ENCODE data around the gene IRF1. TPM values are rescaled to one million over a fixed set of nuclear protein-coding genes. Genes with fewer than 3 reads are reported as not detected.

IRF1 gene
- total RNA-seq, 2 donors from 2014 or later = 12.2 to 15.5 TPM

DNA sequence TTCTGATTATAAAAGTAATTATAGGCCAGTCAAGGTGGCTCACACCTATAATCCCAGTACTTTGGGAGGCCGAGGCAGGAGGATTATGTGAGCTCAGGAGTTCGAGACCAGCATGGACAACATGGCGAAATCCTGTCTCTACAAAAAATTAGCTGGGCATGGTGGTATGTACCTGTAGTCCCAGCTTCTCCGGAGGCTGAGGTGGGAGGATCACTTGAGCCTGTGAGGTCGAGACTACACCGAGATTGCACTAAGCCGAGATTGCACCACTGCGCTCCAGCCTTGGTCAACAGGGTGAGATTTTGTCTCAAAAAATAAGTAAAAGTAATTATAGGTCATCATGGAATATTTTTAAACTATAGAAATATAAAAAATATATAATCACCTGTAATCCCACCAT, 18.1 kb downstream of the IRF1 start:
- no peak overlapping the region for H3K27ac ChIP-seq
- H3K4me3 ChIP-seq = no peak overlapping the region
- WGBS, 2 donors = 96 to 97% methylated on average over 8 of the region's 8 CpGs
- ATAC-seq (no peak), DNase-seq (no peak)
- intact Hi-C loops (cut with DNase I) = no loop called here
- no peaks in the 10 kb centered on the region for H3K27me3 ChIP-seq
- peaks cover 38% of the 10 kb centered on the region for H3K4me1 ChIP-seq
- TF ChIP-seq CTCF (IDR thresholded peaks at IDR 0.05) (no peak), POLR2A (IDR thresholded peaks at IDR 0.05) (no peak)
- no peaks in the 10 kb centered on the region for H3K9me3 ChIP-seq
- H3K36me3 ChIP-seq (replicated peaks in 1 of 2; ENCODE audit: insufficient read depth in 1 of 2, low read depth in 2 of 2) = no peaks in the 10 kb centered on the region

- intact Hi-C loops (cut with DNase I) = no loop called here
- 88 to 95% methylated on average over 7 of the region's 7 CpGs for WGBS, 2 donors
- DNase-seq = peak in 1 of 4 donors; percentile 6
- H3K4me1 ChIP-seq = peaks cover 42% of the 10 kb centered on the region
- no peaks in the 10 kb centered on the region for H3K36me3 ChIP-seq (replicated peaks in 1 of 2; ENCODE audit: insufficient read depth in 1 of 2, low read depth in 2 of 2)
- TF ChIP-seq CTCF (IDR thresholded peaks at IDR 0.05) = no peak
- TF ChIP-seq POLR2A (IDR thresholded peaks at IDR 0.05) = no peak
- H3K9me3 ChIP-seq = no peaks in the 10 kb centered on the region
- H3K4me3 ChIP-seq = no peak overlapping the region
- H3K27ac ChIP-seq = no peak overlapping the region
- ATAC-seq = no peak
- no peaks in the 10 kb centered on the region for H3K27me3 ChIP-seq
These were observed 18.6 kb downstream of the IRF1 start for GRCh38 chr5:132471944-132472343.

DNA sequence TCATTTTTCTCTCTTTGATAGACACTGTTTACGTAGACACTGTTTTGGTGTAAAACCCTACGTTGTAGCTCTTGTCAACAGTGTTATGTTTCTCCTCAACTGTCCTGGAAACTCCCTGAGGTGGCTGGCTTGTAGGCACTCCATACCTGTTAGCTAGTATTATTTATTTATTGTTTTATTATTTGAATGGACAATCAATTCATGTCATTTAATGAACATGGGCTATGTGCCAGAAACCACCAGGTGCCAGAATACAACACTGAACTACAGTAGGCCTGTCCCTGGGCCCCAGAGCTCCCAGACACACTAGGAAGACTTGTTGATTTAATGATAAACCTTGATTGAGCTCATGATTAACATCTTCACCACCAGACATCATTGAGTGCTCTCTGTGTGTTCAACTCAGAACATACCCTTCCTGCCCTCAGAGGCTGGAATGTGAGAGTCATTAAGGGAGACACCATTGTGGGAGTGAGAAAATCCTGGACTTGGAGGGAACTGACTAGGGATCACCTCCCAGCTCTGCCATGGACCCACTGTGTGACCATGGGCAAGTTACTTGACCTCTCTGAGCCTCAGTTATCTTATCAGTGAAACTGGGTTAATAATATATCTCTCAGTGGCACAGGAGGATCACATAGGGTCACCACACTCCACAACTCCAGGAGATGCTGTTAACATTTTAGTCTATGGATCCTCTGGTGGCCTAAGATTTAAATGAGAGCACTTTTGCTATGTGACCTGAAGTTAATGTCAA, 19.2 kb downstream of the IRF1 start:
- Histone ChIP-seq H3K36me3 (replicated peaks in 1 of 2; ENCODE audit: insufficient read depth in 1 of 2, low read depth in 2 of 2) (no peaks in the 10 kb centered on the region), H3K27ac (no peak overlapping the region), H3K4me3 (no peak overlapping the region), H3K27me3 (no peaks in the 10 kb centered on the region), H3K9me3 (no peaks in the 10 kb centered on the region), H3K4me1 (peaks cover 47% of the 10 kb centered on the region)
- intact Hi-C loops (cut with DNase I) = no loop called here
- DNase-seq = peak in 2 of 4 donors; percentile 16 to 29
- ATAC-seq = peak; percentile 30
- TF ChIP-seq POLR2A (IDR thresholded peaks at IDR 0.05) (no peak), CTCF (IDR thresholded peaks at IDR 0.05) (no peak)
- WGBS, 2 donors = 73 to 77% methylated on average over 2 of the region's 2 CpGs

DNA sequence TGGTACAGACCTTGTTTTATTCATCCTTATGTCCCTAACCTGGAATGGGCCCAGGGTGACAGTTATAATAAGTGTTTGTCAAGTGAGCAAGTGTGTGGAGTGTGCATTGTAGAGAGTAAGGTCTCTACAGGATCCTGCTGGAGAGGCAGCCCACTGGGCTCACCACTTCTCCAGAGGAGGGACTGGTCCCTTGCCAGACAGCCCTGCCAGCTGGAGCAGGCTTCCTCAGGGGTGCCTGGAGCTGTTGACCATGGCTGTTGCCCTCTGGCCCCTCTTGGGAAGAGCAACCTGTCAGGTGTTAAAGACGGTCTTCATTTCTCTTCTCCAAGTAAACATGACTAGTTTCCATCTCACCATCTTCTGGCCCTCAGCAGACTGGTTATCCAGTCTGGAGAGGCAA, 20.0 kb downstream of the IRF1 start:
- ATAC-seq (no peak), DNase-seq (peak in 1 of 4 donors; percentile 9)
- Histone ChIP-seq H3K9me3 (no peaks in the 10 kb centered on the region), H3K36me3 (replicated peaks in 1 of 2; ENCODE audit: insufficient read depth in 1 of 2, low read depth in 2 of 2) (no peaks in the 10 kb centered on the region), H3K27me3 (no peaks in the 10 kb centered on the region), H3K4me3 (no peak overlapping the region), H3K27ac (no peak overlapping the region), H3K4me1 (peaks cover 40% of the 10 kb centered on the region)
- TF ChIP-seq POLR2A (IDR thresholded peaks at IDR 0.05) (no peak), CTCF (IDR thresholded peaks at IDR 0.05) (no peak)
- intact Hi-C loops (cut with DNase I) = no loop called here
- WGBS, 2 donors = 80 to 88% methylated on average over 1 of the region's 1 CpG

- intact Hi-C loops (cut with DNase I) = no loop called here
- no peak for TF ChIP-seq CTCF (IDR thresholded peaks at IDR 0.05)
- no peak for TF ChIP-seq POLR2A (IDR thresholded peaks at IDR 0.05)
- peak in 1 of 4 donors; percentile 6 for DNase-seq
- Histone ChIP-seq H3K4me1 (peaks cover 34% of the 10 kb centered on the region), H3K4me3 (no peak overlapping the region), H3K36me3 (replicated peaks in 1 of 2; ENCODE audit: insufficient read depth in 1 of 2, low read depth in 2 of 2) (no peaks in the 10 kb centered on the region), H3K27me3 (no peaks in the 10 kb centered on the region), H3K9me3 (no peaks in the 10 kb centered on the region), H3K27ac (no peak overlapping the region)
- ATAC-seq = no peak
- 68 to 70% methylated on average over 4 of the region's 4 CpGs for WGBS, 2 donors
These were observed 20.6 kb downstream of the IRF1 start for GRCh38 chr5:132470010-132470392.
